HCT116 (cell line): ENCODE data around the gene ATP2C1. TPM values are rescaled to one million over a fixed set of nuclear protein-coding genes. Genes with fewer than 3 reads are reported as not detected.

Experiments used
- ATAC-seq: fragments of 200-7000 bp; cut with Tn5 transposase; 2 replicates; pipeline ENCODE4 v1.9.1; 2020; ENCODE audit warnings: mild to moderate bottlenecking, moderate library complexity
- BruUV-seq: library from RNA; stranded (reverse); fragments of 400-500 nt; replicated peaks from 2 replicates; lab custom pipeline; 2021; lab: Mats Ljungman, UMichigan
- CTCF ChIA-PET: fragments of 300-600 bp; sonication (Branson Sonifier 250); formaldehyde crosslinking; loops from one replicate; lab custom pipeline; 2021; ENCODE audit warnings: antibody characterized with exemption; lab: Charles Lee
- POLR2A ChIA-PET: fragments of 300-600, 350-600 bp; sonication (Branson Sonifier 250); formaldehyde crosslinking; loops from one replicate; lab custom pipeline; 2021; ENCODE audit warnings: antibody characterized with exemption; lab: Charles Lee
- RAD21 ChIA-PET, 2 experiments: fragments of 300-600 bp; sonication (Branson Sonifier 250); formaldehyde crosslinking; loops; one replicate each; lab custom pipeline; 2023; ENCODE audit warnings: low total read pairs in 2 of 2; ENCODE audit not compliant: uncharacterized antibody in 2 of 2, unreplicated experiment in 2 of 2, low non-redundant PET in 1 of 2; lab: Charles Lee
- DNase-seq: peaks from one replicate; pipeline ENCODE4 v3.0.0-alpha.2; 2010; ENCODE audit warnings: low read depth, low spot score
- H2AFZ ChIP-seq: fragments of 200-600 bp; shearing (Covaris generic), sonication (generic); 2 replicates; pipeline ENCODE4 v1.6.1; 2017; ENCODE audit warnings: low read depth, mixed run types, mixed read lengths, antibody characterized with exemption, low read length; ENCODE audit not compliant: poor library complexity, severe bottlenecking
- H3K27ac ChIP-seq: 2 replicates; pipeline ENCODE4 v1.5.1; 2012; ENCODE audit warnings: low read depth, low read length
- H3K27me3 ChIP-seq: fragments of 200-600 bp; sonication (generic); 2 replicates; pipeline ENCODE4 v1.6.1; 2016; ENCODE audit warnings: mixed run types, low read length, mixed read lengths; ENCODE audit not compliant: insufficient read depth
- H3K36me3 ChIP-seq, 2 experiments: fragments of 200-500 bp in 1 of 2; fragments of 200-600 bp in 1 of 2; sonication (Bioruptor generic) in 1 of 2; sonication (generic) in 1 of 2; 2 replicates each; pipeline versions ENCODE4 v1.5.1 to v1.6.1; 2014 to 2016; ENCODE audit warnings: low read length in 2 of 2, inconsistent platforms in 1 of 2, mixed read lengths in 1 of 2, mixed run types in 1 of 2; ENCODE audit not compliant: insufficient read depth in 2 of 2, control insufficient read depth in 1 of 2
- H3K4me1 ChIP-seq, 2 experiments: fragments of 200-600 bp in 1 of 2; sonication (generic) in 1 of 2; 2 replicates each; pipeline versions ENCODE4 v1.5.1 to v1.6.1; 2012 to 2017; ENCODE audit warnings: low read length in 2 of 2, inconsistent platforms in 1 of 2, mild to moderate bottlenecking in 1 of 2, mixed read lengths in 1 of 2, mixed run types in 1 of 2, moderate library complexity in 1 of 2; ENCODE audit not compliant: insufficient read depth in 2 of 2, control insufficient read depth in 1 of 2
- H3K4me2 ChIP-seq: fragments of 200-600 bp; sonication (generic); 2 replicates; pipeline ENCODE4 v1.6.1; 2017; ENCODE audit warnings: mixed run types, low read length, mixed read lengths
- H3K4me3 ChIP-seq, 2 experiments: fragments of 200-600 bp in 1 of 2; sonication (generic) in 1 of 2; replicated peaks in 1 of 2; 2 replicates each; pipeline ENCODE4 v1.5.1; 2011 to 2016; ENCODE audit warnings: low read length in 2 of 2, control low read depth in 1 of 2, low read depth in 1 of 2, mild to moderate bottlenecking in 1 of 2, mixed read lengths in 1 of 2, mixed run types in 1 of 2
- H3K79me2 ChIP-seq: fragments of 200-600 bp; sonication (generic); 2 replicates; pipeline ENCODE4 v1.6.1; 2017; ENCODE audit warnings: mild to moderate bottlenecking, mixed run types, low read length, moderate library complexity, mixed read lengths; ENCODE audit not compliant: insufficient read depth
- H3K9ac ChIP-seq: fragments of 200-600 bp; sonication (generic); 2 replicates; pipeline ENCODE4 v1.6.1; 2016; ENCODE audit warnings: low read length, mixed read lengths
- H3K9me2 ChIP-seq: fragments of 200-600 bp; sonication (generic), shearing (Covaris generic); 2 replicates; pipeline ENCODE4 v1.6.1; 2017; ENCODE audit warnings: mixed run types, mild to moderate bottlenecking, moderate library complexity; ENCODE audit not compliant: insufficient read depth
- H3K9me3 ChIP-seq, 2 experiments: fragments of 200-500 bp in 1 of 2; fragments of 200-600 bp in 1 of 2; sonication (Bioruptor generic) in 1 of 2; sonication (generic) in 1 of 2; 2 replicates each; pipeline ENCODE4 v1.6.1; 2014 to 2017; ENCODE audit warnings: low read length in 2 of 2, mixed read lengths in 2 of 2, inconsistent platforms in 1 of 2, low read depth in 1 of 2, mild to moderate bottlenecking in 1 of 2, mixed run types in 1 of 2, moderate library complexity in 1 of 2; ENCODE audit not compliant: control insufficient read depth in 1 of 2, insufficient read depth in 1 of 2
- H4K20me1 ChIP-seq: fragments of 200-600 bp; sonication (generic), shearing (Covaris generic); 2 replicates; pipeline ENCODE4 v1.6.1; 2017; ENCODE audit warnings: mixed run types, mild to moderate bottlenecking, moderate library complexity; ENCODE audit not compliant: insufficient read depth
- CEBPB ChIP-seq: IDR thresholded peaks from 2 replicates; pipeline ENCODE4 v1.6.1; 2012; ENCODE audit warnings: low read depth
- EGR1 ChIP-seq: IDR thresholded peaks from 2 replicates; pipeline ENCODE4 v1.6.1; 2012; ENCODE audit warnings: low read depth
- EZH2phosphoT487 ChIP-seq: fragments of 200-600 bp; IDR thresholded peaks from 2 replicates; pipeline ENCODE4 v1.6.1; 2018; ENCODE audit warnings: antibody characterized with exemption, borderline replicate concordance
- POLR2A ChIP-seq: IDR thresholded peaks from 2 replicates; pipeline ENCODE4 v1.7.0; 2011; ENCODE audit warnings: borderline replicate concordance; ENCODE audit not compliant: insufficient read depth, insufficient read length; ENCODE audit errors: extremely low read depth
- POLR2AphosphoS5 ChIP-seq: IDR thresholded peaks from 2 replicates; pipeline ENCODE4 v1.6.1; 2011; ENCODE audit warnings: mild to moderate bottlenecking, low read depth, low read length, moderate library complexity
- RAD21 ChIP-seq: IDR thresholded peaks from 2 replicates; pipeline ENCODE4 v1.6.1; 2012; ENCODE audit warnings: low read depth, mild to moderate bottlenecking
- SIN3A ChIP-seq: IDR thresholded peaks from 2 replicates; pipeline ENCODE4 v1.6.1; 2012; ENCODE audit warnings: low read depth
- intact Hi-C: fragments of 100-400 bp; cut with micrococcal nuclease; formaldehyde crosslinking; loops from 2 replicates; pipeline ENCODE4 v1.10.0; 2022
- total RNA-seq: library from RNA; stranded (reverse); gene quantifications from one replicate; pipeline ENCODE4 v1.2.1, GENCODE V29; 2021; ENCODE audit not compliant: unreplicated experiment

Gene ATP2C1
- total RNA-seq, 1 experiment from 2014 or later, result 69.1 TPM

DNA sequence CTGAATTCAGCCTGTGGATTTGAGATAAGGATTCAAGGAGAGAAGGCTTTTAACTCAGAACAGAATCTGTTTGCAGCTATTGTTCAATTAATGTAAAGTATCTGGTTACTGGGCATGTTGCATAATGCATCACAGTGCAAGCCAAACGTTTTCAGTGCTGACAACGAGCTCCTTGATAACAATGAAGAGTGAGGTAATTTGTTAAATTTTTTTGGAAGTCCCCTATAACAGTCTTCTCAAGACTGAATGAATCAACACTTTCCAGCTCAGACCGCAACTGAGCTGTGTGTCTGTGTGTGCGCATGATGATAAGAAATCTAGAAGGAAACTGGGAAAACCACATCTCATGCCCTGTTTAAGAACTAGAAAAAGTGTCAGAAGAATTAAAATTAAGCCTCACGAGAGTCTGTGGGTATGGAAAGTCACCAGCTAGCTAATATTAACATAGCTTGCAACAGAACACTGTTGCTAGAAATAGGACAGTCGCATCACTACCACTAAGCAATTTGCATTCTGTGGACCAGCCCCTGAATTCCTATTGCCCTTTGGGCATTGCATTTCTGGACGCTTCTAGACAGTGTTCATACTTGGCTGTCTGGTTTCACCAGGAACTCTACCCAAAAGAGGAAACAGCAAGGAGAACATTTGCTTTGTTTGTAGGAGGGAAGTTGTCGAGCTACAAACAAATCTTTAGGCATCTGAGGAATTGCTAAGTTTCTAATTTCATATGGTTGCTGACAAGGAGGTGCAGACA is 43.7 kb upstream of the ATP2C1 start:
- RAD21 ChIA-PET, result no interaction called here
- POLR2A ChIA-PET, result interaction anchor here (1.2 kb wide), 1 partner anchor 103 kb away, joined by 4 read pairs; no protein-coding TSS in a partner anchor
- Histone ChIP-seq H3K27me3 (peaks cover 25% of the 10 kb centered on the region), H3K9me3 (no peaks in the 10 kb centered on the region), H3K4me3 (no peak overlapping the region), H3K4me2 (no peak overlapping the region), H3K4me1 (no peaks in the 10 kb centered on the region), H3K9ac (no peak overlapping the region), H4K20me1 (no peaks in the 10 kb centered on the region), H2AFZ (no peak overlapping the region), H3K27ac (no peak overlapping the region), H3K36me3 (no peaks in the 10 kb centered on the region), H3K79me2 (no peaks in the 10 kb centered on the region), H3K9me2 (no peaks in the 10 kb centered on the region)
- CTCF ChIA-PET, result interaction anchor here (0.9 kb wide), 1 partner anchor 9 kb away, joined by 3 read pairs; no protein-coding TSS in a partner anchor
- no peak for TF ChIP-seq EZH2phosphoT487
- TF ChIP-seq SIN3A, result no peak
- TF ChIP-seq CEBPB, result no peak
- BruUV-seq, result no TSS peak
- no peak for ATAC-seq
- intact Hi-C loops, result no loop called here
- DNase-seq, result no peak

DNA sequence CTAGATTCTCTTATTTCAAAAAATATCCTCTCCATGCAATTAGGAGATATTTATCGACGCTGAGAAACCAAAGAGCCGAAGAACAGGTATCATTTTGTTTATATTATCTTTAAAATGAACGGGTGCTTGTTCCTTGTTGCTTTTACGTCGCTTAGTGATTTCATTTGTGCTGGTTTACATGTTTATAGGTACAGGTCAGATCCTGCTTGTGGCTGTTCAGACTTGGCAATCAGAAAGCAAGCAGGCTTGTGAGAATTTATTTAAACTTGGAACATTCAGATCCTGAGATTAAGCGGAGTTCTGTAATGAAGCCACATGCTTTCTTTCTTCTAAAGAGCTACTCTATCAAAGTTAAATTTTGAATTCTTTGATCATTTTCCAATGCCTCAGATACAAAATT is 43.0 kb upstream of the ATP2C1 start:
- no peak overlapping the region for H2AFZ ChIP-seq
- H3K4me3 ChIP-seq, result no peak overlapping the region
- no peak overlapping the region for H3K4me2 ChIP-seq
- no peak for ATAC-seq
- BruUV-seq, result no TSS peak
- H3K27ac ChIP-seq, result no peak overlapping the region
- DNase-seq, result no peak
- no peak overlapping the region for H3K9ac ChIP-seq
- POLR2A ChIA-PET, result interaction anchor here (1.2 kb wide), 1 partner anchor 103 kb away, joined by 4 read pairs; no protein-coding TSS in a partner anchor
- H3K27me3 ChIP-seq, result peaks cover 24% of the 10 kb centered on the region
- H3K79me2 ChIP-seq, result no peaks in the 10 kb centered on the region
- no peaks in the 10 kb centered on the region for H3K9me2 ChIP-seq
- no peaks in the 10 kb centered on the region for H3K9me3 ChIP-seq
- CTCF ChIA-PET, result no interaction called here
- H4K20me1 ChIP-seq, result no peaks in the 10 kb centered on the region
- intact Hi-C loops, result no loop called here
- no peaks in the 10 kb centered on the region for H3K4me1 ChIP-seq
- RAD21 ChIA-PET, result no interaction called here
- TF ChIP-seq RAD21 (no peak), POLR2AphosphoS5 (no peak), POLR2A (no peak), EGR1 (no peak)
- no peaks in the 10 kb centered on the region for H3K36me3 ChIP-seq
